ENCODE data around the gene ARHGAP40. TPM values are rescaled to one million over a fixed set of nuclear protein-coding genes. Genes with fewer than 3 reads are reported as not detected.

ARHGAP40 gene
- total and polyA plus RNA-seq, 9 of the 15 experiments (the other 6 are each of a cell fraction or from before 2014, with no cell fraction given) = not detected

GRCh38 chr20:38563802-38564431 is 37.7 kb upstream of the ARHGAP40 start (continued):
- peak in 1 of 3 experiments; percentile 64; a peak in 1 of 6 replicates for TF ChIP-seq ZBTB11 (CRISPR knock-in tag; IDR thresholded peaks at IDR 0.05)
- TF ChIP-seq CEBPB (tag; IDR thresholded peaks at IDR 0.05) = no peak
- peak; percentile 53 for TF ChIP-seq FOSL1 (tag; conservative IDR thresholded peaks at IDR 0.05)
- no peak for TF ChIP-seq ZKSCAN8 (CRISPR knock-in tag; IDR thresholded peaks at IDR 0.05)
- TF ChIP-seq ZBTB49 (CRISPR knock-in tag; IDR thresholded peaks at IDR 0.05; ENCODE audit: borderline replicate concordance) = no peak
- TF ChIP-seq ZC3H4 (CRISPR knock-in tag; IDR thresholded peaks at IDR 0.05; ENCODE audit: borderline replicate concordance) = no peak
- TF ChIP-seq POLR3G (IDR thresholded peaks at IDR 0.05; ENCODE audit: extremely low read depth, insufficient read length, insufficient replicate concordance) = no peak
- TF ChIP-seq ZNF146 (CRISPR knock-in tag; IDR thresholded peaks at IDR 0.05; ENCODE audit: unreplicated experiment) = no peak
- TF ChIP-seq REST (IDR thresholded peaks at IDR 0.05; ENCODE audit: borderline replicate concordance) = peak; percentile 55
- no peak for TF ChIP-seq REST (CRISPR knock-in tag; IDR thresholded peaks at IDR 0.05; ENCODE audit: low read depth)
- TF ChIP-seq PPARD (CRISPR knock-in tag; IDR thresholded peaks at IDR 0.05) = no peak
- no peak for TF ChIP-seq E2F3 (CRISPR knock-in tag; IDR thresholded peaks at IDR 0.05)
- TF ChIP-seq ZNF77 (CRISPR knock-in tag; IDR thresholded peaks at IDR 0.05) = no peak
- TF ChIP-seq FOXP1 (CRISPR knock-in tag; IDR thresholded peaks at IDR 0.05) = no peak

All from K562 (cell line).